ENCODE measurements around the gene KLHL2.

KLHL2 gene

GRCh38 chr4:165293927-165294649 is 86.7 kb downstream of the KLHL2 start:
- DNase-seq = no peak

GRCh38 chr4:165294907-165295306 is 87.5 kb downstream of the KLHL2 start:
- DNase-seq = no peak

GRCh38 chr4:165297626-165298025 is 90.3 kb downstream of the KLHL2 start:
- DNase-seq = no peak

GRCh38 chr4:165299399-165300060 is 92.2 kb downstream of the KLHL2 start:
- no peak for DNase-seq

- no peak for DNase-seq
Observed at GRCh38 chr4:165301833-165302232, 94.5 kb downstream of the KLHL2 start.

DNA sequence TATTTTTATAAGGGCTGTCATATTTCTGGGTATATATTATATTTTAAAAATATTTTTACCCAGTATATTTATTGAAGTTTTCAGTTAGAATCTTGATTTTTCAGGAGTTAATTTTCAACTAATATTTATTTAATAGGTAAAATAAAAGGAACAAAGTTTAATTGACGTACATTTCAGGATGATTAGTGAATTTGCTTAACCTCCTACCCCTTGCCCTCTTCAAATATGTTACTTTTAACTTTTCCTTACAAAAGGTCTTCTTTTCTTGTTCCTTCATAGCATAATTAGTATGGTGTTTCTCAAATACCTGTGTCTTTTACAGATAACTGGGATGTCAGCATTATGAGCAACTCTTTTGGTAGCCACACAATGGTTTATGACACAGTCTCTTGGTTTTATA is 95.3 kb downstream of the KLHL2 start:
- no peak for DNase-seq

GRCh38 chr4:165308166-165308565 is 100.8 kb downstream of the KLHL2 start:
- DNase-seq = no peak

- peak; percentile 60 for DNase-seq
Observed at GRCh38 chr4:165308606-165309005, 101.2 kb downstream of the KLHL2 start.

DNA sequence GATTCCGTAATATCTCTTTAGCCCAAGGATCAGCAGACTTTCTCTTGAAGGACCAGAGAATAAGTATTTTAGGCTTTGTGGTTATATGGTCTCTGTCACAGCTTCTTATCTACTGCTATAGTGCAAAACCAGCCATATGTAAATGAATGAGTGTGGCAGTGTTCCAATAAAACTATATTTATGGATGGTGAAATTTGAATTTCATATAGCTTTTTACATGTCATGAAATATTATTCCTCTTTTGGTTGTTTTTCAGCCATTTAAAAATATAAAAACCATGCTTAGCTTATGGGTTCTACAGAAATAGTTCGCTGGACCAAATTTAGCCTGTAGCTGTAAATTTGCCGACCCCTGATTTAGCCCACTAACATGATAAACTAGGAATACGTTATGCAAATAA is 102.1 kb downstream of the KLHL2 start:
- no peak for DNase-seq

GRCh38 chr4:165312506-165312905 is 105.1 kb downstream of the KLHL2 start:
- peak; percentile 52 for DNase-seq

GRCh38 chr4:165319030-165319429 is 111.7 kb downstream of the KLHL2 start:
- DNase-seq = no peak

DNA sequence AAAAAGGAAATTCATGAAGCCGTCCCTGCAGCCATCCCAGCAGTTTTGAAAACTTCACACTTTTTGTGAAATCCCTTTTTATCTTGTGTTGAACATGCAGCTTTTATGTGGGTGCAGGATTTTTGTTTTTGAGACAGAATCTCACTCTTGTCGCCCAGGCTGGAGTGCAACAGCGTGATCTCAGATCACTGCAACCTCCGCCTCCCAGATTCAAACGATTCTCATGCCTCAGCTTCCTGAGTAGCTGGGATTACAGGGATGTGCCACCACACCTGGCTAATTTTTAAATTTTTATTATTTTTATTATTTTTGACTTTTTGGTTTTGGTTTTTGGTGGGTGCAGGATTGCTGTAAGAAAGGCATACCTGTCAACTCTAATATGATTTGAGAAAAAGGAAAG is 112.1 kb downstream of the KLHL2 start:
- DNase-seq = no peak

DNA sequence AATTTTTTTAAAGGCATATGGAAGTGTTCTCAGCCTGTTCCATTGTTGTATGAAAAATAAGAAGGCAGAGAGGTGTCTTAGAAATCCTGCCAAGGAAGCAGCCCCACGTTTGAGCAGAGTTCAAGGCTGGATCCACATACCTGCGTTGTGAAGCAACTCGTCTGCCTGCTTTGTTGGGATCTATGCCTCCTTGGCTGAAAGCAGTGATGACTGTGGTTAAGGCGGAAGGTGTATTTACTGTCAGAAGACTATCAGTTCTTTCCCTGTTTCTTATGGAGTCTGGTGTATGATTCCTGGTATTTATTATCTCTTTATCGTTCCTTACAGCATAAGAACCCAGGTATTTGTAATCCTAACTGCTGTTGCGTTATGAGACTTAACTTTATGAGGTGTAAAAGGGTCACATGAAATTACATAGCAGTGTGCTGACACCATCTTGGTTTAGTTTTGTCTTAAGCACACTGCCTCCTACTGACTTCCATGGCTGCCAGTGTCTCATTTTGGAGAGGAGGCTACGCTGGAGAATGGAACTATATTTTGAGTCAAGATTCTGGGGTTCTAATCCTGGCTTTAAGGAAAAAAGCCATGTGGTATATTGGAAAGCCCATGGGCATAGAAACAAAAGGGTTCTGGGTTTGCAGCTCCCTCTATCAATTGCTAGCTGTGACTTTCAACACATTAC is 117.0 kb downstream of the KLHL2 start:
- no peak for DNase-seq

- DNase-seq = no peak
Observed at GRCh38 chr4:165324918-165325304, 117.5 kb downstream of the KLHL2 start.

- DNase-seq = peak; percentile 83
Observed at GRCh38 chr4:165325732-165326512, 118.6 kb downstream of the KLHL2 start.

GRCh38 chr4:165326831-165327210 is 119.5 kb downstream of the KLHL2 start:
- no peak for DNase-seq

DNA sequence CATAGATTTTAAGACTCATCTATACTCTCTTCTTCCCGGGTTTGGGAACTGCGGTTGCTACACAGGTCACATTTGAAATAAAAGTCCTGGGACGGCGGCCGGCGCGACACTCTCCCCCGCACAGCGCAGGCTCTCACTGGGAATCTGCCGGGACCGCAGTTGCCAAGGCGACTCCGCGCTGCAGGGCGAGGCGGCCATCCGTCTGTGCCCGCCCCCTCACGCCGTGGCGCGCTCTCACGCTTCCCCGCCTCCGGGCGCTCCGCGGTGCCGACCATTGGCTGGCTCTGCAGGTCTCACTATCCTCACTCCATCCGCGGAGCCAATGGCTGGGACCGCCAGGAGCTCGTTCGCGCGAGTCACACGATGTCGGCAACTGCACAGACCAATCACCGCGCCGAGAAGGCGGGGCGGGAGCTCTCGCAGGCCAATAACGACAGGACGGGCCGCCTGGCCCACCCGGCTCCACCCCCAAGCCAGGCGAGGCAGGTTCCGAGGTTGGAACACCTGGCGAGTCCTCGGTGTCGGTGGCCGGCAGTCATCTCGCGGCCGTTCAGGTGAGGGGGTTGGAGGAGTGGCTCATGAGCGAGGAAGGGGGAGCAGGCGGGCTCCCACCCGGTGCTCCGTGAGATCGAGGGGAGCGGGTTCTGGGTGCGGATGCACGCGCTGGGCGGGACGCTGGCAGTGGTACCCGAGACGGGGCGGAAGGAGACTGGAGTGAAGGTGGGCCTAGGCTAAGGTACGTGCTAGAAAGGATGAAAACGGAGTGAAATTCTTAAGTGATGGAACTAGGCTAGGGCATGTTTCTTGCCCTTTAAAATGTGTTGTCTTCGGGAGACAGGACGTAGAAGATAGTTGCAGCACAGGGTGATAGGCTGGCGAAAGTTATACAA is 120.1 kb downstream of the KLHL2 start, which contains the start of gene MSMO1:
MSMO1 (plus strand) TSS at position 459 of the 890 bp plus-strand sequence. CDS start 5,702 bp downstream, outside the sequence.
- DNase-seq = peak; percentile 99

DNA sequence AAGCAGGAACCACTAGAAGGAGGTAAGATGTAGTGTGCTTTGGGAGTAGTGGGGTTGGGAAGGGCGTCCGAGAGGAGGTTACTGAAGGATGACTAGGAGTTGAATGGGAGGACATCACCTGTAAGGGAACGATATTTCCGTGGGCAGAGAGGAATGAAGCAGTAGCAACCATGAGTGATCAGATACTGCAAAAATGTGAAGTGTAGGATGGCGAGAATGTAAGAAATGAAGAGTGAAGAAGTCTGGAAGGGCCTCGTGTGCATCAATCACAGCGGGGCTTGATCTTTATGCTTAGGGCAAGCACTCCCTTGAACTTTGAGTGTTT is 120.7 kb downstream of the KLHL2 start:
- no peak for DNase-seq

- no peak for DNase-seq
Observed at GRCh38 chr4:165328708-165329107, 121.3 kb downstream of the KLHL2 start.

DNA sequence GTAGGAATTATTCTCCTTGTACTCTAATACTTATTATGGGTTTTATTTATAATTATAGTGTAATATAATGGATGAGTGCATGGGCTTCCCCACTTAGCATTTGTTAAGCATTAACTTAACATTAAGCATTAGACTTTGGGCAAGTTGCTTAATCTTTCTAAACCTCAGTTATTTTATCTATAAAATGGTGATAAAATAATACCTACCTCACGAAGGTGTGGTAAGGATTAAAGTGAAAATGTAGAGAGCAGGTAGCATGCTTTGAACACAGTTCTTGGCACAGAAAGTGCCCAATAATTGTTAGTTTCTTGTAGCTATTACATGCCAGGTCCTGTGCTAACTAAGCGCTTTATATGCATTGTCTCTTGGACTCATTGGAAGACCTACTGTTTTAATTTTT is 122.7 kb downstream of the KLHL2 start:
- DNase-seq = no peak

DNA sequence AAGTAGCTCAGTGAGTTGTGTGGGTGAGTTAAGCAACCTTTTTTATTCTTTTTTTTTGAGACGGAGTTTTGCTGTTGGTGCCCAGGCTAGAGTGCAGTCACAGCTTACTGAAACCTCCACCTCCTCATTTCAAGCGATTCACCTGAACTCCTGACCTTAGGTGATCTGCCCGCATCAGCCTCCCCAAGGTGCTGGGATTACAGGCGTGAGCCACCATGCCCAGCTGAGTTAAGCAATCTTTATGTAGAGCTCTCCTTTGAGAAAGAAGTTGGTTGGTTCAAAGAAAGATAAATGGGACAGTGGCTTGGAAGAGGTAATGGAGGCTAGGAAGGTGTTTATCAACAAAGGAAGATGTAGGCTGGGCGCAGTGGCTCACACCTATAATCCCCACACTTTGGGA is 123.3 kb downstream of the KLHL2 start:
- DNase-seq = no peak

- DNase-seq = peak; percentile 20
Observed at GRCh38 chr4:165331359-165331758, 124.0 kb downstream of the KLHL2 start.

All from fibroblast of skin of back (primary cell).